ENCODE data around the gene AAR2.

Gene AAR2

DNA sequence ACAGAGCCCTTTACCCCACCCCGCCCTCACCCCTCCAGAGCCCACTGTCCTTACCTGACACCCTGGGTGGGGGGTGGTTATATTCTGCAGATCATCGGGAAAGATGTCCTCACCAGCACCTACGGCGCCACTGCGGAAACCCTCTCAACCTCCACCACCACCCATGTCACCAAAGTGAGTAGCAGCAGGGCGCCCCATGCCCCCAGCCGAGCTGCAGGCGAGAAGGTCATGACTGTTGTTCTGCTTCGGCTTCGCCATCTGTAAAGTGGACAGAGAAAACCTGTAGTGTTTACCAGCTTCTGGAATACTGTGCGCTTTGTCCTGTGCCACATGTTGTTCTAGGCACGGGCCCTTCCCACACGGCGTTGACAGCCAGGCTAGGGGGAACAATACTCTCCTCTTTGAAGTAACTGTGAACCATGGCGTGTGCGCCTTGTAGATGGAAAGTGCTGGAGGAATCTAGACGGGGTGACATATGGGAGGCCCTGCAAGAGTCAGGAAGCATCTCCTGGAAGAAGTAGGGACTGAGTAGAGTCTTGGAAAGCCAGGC lies 16.5 kb upstream of the AAR2 start:
- DNase-seq: no peak

DNA sequence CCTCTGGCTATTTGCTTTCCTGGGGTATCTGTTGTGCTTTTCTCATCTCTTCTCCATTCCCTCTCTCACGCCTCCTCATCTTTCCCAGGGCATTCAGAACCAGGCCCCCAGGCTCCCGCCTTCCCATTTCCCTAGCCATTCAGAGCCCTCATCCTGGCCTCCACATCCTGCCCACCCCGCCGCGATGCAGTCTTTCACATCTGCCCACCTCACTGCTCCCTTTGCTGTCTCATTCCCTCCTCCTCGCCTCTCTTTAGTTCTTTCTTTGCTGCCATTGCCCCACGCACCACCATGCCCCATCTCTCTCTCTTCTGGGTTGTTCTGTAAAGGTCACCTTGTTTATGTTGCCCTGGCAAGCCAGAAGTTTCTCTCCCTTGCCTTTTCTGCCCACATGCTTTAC lies 10.6 kb upstream of the AAR2 start:
- DNase-seq: no peak

DNA sequence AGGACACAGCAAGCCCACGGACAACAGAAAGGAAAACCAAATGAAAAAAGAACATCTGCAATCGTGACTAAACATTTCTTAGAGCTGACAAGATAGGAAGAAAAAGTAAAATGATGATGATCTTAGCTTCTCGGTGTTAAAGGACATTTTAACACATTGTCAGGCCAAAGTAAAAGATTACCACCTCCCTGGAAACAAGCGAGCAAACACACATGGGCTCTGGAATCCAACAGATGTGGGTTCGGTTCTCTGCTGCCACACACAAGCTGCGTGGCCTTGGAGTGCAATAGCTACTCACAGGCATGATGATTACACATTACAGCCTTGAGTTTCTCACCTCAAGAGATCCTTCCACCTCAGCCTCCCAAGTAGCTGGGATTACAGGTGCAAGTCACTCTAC lies 7.5 kb upstream of the AAR2 start:
- DNase-seq: no peak

DNA sequence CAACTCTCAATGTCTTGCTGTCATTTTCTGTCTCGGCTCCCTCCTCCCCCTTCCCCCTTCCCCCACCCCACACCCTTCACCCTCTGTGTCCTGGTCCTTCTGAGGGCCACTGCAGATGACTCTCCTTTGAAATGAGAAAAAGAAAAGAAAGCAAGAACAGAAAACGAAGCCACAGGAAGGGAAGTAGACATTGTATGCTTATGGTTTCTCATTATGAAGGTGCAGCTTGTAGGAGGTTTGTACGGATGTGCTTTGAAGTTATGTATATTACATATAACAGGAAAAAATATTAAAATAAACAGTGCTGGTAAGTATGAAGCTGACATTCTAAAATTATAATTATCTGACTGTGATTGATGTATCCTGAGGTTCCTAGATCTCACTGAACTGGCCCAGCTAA lies 6.3 kb upstream of the AAR2 start:
- DNase-seq: no peak

DNA sequence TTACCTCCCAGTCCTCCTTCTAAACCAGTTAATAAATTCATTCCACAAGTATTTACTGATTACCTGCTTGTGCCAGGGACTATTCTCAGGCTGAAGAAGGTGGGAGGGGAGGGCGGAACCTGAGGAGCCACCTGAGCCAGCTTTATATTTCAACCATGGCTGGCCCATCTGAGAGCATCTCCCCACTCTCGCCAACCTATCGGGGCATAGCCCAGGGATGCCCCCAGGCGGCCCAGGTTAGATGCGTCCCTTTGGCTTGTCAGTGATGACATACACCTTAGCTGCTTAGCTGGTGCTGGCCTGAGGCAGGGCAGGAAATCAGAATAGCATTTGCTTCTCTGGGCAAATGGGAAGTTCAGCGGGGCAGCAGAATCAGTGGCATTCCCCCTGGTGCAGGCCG lies 4.9 kb upstream of the AAR2 start:
- no peak for DNase-seq

DNA sequence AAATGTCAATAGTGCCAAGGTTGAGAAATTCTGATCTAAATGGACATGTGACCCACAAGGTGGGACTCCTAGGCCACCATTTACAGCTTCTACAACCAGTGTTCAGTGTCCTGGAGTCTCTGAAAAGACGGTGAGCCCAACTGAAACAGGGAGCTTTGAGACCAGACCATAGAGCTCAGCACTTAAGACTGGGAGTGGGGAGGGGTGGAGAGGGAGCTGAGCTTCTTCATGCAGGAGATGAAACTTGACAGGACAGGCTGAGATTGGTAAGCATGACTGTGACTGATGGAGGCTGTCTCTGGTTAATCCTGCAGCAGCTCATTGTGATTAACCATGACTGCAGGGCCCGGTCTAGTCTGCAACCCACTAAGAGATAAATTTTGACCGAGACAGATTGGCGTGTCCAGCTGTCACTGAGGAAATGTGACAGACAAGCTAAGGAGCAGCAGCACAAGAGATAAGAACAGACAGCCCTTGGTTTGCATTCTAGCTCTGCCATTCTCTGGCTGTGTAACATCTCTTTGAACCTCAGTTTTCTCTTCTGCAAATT lies 1.4 kb upstream of the AAR2 start:
- no peak for DNase-seq

DNA sequence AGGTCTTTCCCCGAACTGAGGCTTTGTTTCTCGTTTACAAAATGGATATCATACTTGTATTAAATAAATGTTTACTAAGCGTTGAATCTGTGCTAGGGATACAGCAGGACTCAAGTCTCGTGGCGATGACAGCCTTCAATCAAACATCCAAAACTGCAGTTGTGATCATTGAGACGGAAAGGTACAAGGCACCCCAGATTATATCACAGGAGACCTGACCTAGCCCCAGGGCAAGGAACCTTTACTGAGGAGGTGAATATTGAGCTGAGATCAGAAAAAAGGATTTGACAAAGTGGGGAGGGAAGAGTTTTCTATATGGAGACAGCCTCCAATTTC lies 476 bp downstream of the AAR2 start:
- DNase-seq: no peak

DNA sequence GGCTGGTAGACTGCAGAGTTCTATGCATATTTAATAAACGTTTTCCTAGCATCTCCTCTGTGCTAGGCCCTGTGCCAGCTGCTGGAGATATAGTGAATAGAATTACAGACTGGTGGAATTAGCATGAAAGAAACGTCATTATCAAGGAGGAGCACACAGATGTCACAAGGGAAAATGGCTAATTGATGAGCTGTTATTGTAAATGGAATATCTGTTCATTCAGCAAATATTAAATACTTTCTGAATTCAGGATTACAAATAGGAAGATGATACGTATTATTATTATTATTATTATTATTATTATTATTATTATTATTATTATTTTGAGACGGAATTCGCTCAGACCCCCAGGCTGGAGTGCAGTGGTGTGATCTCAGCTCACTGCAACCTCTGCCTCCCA lies 1.2 kb downstream of the AAR2 start:
- DNase-seq: no peak

DNA sequence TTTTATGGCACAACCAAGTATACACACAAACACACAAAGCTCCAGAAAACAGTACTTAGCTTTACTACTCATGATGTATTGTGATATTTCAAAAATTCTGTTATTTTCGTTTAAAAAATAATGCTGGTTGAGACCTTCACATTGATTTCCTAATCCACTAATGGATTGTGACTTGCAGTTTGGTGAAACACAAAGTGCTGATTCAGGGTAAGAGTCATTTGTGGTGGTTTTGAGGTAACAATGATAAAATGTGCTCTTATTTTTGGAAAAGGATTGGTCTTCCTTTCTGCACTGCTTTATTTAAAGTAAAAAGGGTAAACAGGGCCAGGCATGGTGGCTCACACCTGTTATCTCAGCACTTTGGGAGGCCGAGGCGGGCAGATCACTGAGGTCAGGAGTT lies 1.9 kb downstream of the AAR2 start:
- no peak for DNase-seq

DNA sequence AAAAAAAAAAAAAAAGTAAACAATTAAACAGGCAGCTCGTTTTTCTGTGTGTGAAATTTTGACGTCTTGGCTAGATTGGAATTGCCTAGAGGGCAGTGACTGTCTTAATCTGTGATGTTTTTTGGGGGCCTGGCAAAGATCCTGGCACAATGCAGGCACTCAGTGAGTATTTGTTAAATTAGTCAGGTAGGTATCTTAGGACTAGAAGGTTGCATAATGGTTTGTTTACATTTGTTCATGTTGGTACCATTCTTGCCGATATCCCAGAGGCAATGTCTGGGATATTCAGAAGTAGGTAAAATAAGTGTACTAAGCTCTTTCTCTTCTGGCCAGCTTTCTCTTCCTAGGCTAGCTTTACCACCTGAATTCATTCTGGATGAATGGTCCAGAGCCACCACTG lies 2.5 kb downstream of the AAR2 start:
- no peak for DNase-seq

DNA sequence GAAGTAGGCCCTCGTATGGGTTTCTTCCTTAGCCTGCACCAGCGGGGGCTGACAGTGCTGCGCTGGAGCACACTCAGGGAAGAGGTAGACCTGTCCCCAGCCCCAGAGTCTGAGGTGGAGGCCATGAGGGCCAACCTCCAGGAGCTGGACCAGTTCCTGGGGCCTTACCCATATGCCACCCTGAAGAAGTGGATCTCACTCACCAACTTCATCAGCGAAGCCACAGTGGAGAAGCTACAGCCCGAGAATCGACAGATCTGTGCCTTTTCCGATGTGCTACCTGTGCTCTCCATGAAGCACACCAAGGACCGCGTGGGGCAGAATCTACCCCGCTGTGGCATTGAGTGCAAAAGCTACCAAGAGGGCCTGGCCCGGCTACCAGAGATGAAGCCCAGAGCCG lies 3.8 kb downstream of the AAR2 start:
- no peak for DNase-seq

DNA sequence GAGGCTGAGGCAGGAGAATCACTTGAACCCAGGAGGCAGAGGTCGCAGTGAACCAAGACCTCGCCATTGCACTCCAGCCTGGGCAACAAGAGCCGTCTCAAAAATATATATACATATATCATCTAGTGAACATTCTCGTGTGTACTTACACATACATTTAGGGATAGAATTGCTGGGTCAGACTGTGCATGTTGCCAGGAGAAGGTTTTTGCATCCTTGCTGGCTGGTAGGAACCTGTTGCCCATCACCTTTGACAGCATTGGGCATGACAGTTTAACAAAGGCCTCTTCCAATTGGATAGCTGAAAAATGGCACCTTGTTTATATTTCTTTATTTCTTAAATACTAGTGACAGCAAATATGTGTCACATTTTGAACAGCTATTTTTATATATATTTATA lies 5.4 kb downstream of the AAR2 start:
- DNase-seq: no peak

DNA sequence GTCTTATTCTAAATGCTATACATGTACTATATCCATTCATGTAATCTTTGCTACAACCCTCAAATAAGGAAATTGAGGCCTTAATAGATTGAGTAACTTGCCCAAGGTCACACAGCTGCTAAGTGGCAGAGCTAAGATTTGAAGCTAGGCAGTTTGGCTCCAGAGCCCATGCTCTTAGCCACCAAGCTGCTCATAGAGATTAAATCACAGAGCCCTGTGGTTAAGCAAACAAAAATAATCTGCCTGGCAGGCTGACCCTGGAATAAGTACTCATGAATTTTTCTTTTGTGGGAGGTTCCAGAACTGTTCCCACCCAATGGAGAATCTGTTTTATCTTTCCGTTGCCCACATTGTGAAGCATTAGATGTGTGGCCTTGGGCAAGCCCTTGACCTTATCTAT lies 7.4 kb downstream of the AAR2 start:
- no peak for DNase-seq

DNA sequence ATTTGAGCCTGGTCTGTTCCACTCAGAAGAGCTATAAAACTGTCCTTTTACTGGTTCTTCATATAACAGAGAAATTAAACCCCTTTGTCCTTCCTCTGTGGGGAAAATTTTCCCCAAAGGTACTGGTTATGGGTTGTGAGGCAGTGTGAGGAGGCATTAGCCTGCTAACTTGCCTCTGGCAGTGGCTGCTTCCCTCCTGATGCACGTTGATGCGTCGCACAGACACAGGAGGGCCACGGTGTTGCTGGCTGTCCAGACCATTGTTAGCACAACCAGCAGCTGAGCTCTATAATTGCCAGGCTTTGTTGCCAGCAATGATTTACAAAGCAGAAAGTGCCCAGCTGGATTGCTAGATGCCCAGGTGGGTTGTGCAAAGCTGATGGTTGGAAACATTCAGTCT lies 10.1 kb downstream of the AAR2 start:
- no peak for DNase-seq

DNA sequence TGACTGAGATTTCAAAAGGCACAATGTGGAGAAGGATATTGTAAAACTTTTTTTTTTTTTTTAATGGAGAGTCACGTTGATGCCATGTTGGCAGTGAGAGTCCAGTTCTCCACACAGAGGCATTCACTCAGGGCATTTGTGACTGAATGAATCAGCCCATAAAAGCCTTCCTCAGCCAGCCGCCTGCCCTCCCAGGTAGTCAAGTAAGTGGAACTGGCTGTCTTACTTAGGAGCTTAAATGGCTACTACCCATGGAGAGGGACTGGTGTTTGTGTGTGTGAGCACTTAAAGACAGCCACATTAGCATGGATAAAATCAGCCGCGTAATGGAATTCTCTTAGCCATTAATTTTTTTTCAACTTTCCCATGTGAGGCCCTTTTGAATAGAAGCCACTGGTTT lies 12.6 kb downstream of the AAR2 start:
- no peak for DNase-seq

DNA sequence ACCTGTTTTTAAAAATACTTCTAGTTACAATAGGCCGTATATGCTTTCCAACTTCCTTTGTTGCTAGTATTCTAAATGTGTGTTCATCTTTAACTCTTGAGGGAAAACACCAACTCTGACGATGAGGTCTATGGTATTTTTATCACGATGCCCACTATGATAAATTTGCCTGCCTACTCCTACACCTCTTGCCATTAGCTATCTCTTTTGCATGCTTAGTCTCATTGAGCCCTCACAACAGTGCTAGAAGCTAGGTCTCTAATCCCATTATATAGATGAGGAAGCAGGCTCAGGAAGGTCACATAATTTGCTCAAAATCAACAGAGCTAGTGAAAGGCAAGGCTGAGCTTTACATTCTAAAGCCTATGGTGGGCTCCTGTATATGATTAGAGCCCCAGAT lies 13.2 kb downstream of the AAR2 start:
- DNase-seq: no peak

DNA sequence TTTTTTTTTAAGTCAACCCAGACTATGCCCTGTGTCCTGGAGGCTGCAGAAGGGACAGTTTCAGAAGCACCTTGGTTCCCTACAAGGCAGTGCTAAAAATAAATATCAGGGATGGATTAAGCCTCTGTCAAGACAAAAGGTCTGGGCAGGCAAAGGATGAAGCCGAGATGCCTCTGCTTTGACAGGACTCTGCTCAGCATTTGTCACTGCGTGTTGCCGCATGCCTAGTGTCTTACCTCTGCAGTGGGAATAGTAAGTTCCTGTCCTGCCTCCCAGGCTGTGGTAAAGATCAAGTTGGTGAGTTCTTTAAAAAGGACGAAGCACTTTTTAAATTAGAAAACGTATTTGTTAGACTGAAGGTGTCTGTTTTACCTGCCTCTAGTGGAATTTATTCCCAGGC lies 15.1 kb downstream of the AAR2 start:
- no peak for DNase-seq

DNA sequence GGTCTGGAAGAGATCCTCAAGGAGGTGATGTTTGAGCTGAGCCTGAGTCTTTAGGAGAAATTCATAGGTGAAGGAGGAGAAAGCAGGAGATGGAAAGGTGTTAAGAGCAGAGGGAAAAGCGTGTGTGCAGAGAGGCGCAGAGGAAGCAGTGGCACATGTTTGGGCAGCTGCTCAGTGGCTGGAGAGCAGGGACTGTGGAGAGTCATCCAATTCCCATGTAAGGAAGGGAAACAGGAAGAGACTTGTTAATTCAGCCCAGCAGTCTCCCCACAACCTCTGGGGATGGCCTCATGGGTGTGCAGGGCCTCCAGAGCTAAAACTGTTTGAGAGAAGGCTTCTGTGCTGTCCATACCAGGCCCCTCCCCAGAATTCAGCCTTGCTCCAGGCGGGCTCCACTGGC lies 16.2 kb downstream of the AAR2 start:
- no peak for DNase-seq

DNA sequence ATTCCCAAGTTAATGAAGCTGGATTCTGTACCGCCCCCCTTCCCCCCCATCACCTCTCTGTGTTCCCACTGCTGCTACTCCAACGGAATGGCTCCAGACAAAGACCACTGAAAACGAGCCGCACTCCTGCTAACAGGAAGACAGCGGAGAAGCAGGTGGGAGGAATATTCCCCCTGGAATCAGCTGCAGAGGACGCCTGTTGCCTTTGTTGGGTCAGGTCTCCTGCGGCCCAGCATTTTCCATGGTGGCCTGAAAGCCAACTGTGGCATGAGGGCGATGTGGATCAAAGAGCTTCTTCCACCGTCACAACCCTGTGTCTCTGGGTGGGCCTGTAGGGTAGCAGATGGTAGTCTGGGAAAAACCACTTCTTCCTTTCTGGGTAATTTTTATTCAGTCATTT lies 16.8 kb downstream of the AAR2 start:
- no peak for DNase-seq

DNA sequence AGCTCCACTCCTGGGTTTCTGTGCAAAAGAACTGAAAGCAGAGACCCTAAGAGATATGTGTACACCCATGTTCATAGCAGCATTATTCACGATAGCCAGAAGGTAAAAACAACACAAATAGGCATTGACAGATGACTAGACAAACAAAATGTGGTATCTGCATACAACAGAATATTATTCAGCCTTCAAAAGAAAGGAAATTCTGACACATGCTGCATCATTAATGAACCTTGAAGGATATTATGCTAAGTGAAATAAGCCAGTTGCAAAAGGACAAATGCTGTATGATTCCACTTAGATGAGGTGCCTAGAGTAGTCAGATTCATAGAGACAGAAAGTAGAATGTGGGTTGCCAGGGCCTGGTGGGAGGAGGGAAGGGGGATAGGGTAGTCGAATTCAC lies 17.8 kb downstream of the AAR2 start:
- DNase-seq: no peak

DNA sequence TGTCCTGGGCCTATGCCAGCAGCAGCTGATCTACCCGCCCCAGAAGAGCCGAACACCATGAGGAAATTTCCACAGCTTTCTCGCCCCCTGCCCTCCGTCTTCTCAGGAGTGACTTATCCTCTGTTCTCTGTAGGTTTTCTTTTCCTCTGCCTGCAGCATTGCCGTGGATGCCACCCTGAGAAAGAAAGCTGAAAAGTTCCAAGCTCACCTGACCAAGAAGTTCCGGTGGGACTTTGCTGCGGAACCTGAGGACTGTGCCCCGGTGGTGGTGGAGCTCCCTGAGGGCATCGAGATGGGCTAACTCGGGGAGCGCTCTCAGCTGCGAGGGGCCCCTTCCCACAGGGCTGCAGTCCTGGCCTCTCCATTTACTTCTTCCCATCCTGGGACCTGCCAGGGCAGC lies 19.2 kb downstream of the AAR2 start:
- no peak for DNase-seq

DNA sequence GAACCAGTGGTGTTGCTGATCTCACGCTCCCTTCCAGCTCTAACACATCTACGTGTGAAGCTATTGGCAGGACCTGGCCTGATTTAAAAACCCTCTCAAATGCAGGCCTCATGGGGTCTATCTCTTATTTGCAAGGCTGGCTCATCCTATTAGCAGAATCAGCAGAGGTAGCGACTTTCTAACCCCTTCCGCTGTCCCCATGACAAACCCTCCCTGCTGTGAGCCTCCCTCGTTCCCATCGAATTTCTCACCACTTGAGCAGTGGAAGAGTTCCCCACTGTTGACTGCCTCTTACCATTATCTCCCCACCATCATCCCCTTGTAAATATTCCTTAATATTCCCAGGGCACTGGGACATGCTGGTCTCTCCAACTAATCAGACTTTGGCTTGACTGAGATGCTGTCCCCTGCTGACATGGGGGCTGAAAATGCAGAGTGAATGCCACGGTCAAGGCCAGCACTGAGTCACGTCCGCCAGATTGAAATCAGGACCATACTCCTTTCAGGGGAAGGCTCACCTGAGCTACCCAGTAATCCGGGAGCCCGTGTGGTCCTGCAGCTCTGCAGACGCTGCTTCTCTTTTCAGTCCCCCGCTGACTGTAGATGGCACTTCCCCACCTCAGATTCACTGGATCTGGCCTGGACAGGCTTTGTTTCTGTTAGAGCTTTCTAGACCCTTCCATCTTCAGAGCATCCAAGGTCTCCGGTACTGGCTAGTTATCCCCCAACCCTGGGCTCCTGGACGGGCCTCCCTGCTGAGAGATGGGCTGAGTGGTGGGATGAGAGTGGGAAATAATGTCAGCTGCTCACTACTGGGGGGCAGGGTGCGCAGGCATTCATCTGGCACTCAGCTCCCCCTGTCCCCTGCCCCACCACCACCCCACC lies 23.1 kb downstream of the AAR2 start:
- no peak for DNase-seq

DNA sequence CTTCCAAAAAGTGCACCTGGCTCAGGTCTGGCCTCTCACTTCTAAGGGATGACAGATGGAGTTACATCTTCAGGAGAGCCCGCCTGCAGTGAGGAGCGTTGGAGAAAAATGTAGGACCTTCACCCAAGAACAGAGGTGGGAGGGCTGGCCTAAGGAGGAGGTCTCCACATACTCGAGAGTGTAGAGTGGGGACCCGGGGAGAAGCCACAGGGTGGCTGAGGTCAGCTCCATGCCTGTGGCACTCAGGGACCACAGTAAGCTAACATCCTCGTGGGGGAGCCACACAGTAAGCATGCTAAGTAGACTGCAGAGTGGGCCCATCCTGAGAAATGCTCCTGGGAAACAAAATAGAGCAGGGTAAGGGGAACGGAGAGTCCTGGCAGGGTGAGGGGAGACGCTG lies 24.0 kb downstream of the AAR2 start:
- no peak for DNase-seq

DNA sequence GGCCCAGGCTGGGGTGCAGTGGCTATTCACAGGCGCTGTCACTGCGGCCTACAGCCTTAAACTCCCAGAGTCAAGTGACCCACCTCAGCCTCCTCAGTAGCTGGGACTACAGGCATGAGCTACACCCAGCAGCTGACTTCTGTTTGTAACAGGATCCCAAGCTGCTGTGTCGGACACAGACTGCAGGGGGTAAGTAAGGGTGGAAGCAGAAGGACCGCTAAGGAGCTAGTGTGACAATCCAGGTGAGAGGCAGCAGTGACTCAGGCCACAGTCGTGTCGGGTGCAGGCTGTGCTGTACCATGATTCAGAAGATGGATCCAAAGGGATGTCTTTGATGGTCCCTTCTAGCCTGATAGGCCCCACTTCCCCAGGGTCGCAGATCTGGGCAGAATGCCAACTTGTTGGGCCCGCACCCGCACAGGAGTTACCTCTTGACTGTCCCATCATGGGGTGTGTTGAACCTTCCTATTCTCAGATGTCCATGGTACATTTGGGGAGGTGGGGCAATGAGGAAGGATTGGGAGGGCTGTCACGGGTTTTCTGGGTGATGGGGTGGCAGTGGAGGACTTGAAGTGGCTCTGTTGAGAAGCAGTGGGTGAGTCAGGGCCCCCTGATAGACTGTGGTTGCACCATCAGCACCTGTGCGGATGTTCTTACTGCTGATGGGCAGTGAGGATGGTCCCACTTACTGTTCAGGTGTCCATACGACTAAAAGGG lies 25.3 kb downstream of the AAR2 start:
- no peak for DNase-seq

Data from activated CD8-positive, alpha-beta memory T cell treated with anti-CD3 and anti-CD28 coated beads for 24 hours (primary cell).